Astrocyte of the spinal cord (primary cell): ENCODE results near the gene PRKCA.
A peak's percentile ranks its signal among the peaks of the same experiment; 100 is the strongest.

ENCODE experiments used
- DNase-seq: peaks from one replicate; pipeline ENCODE4 v3.0.0; 2011; ENCODE audit warnings: low read depth, low spot score
- H3K4me3 ChIP-seq: 2 replicates; pipeline ENCODE4 v1.5.1; 2011; ENCODE audit warnings: low read depth, mild to moderate bottlenecking, low read length, moderate library complexity
- in situ Hi-C: cut with HindIII; loops from 2 replicates; pipeline ENCODE4 v1.10.0; 2017; ENCODE audit warnings: low sequenced_read_pairs
- TF ChIP-seq, protein P1 (sequence below): IDR thresholded peaks from 2 replicates; pipeline ENCODE4 v1.5.1; 2012; ENCODE audit warnings: low read depth, mild to moderate bottlenecking, low read length, inconsistent platforms

The PRKCA gene

GRCh38 chr17:66713533-66714042, 411.2 kb downstream of the PRKCA start:
- DNase-seq, result no peak
- TF ChIP-seq, protein P1, sequence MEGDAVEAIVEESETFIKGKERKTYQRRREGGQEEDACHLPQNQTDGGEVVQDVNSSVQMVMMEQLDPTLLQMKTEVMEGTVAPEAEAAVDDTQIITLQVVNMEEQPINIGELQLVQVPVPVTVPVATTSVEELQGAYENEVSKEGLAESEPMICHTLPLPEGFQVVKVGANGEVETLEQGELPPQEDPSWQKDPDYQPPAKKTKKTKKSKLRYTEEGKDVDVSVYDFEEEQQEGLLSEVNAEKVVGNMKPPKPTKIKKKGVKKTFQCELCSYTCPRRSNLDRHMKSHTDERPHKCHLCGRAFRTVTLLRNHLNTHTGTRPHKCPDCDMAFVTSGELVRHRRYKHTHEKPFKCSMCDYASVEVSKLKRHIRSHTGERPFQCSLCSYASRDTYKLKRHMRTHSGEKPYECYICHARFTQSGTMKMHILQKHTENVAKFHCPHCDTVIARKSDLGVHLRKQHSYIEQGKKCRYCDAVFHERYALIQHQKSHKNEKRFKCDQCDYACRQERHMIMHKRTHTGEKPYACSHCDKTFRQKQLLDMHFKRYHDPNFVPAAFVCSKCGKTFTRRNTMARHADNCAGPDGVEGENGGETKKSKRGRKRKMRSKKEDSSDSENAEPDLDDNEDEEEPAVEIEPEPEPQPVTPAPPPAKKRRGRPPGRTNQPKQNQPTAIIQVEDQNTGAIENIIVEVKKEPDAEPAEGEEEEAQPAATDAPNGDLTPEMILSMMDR, result no peak
- in situ Hi-C loops, result no loop called here
- H3K4me3 ChIP-seq, result no peak overlapping the region

DNA sequence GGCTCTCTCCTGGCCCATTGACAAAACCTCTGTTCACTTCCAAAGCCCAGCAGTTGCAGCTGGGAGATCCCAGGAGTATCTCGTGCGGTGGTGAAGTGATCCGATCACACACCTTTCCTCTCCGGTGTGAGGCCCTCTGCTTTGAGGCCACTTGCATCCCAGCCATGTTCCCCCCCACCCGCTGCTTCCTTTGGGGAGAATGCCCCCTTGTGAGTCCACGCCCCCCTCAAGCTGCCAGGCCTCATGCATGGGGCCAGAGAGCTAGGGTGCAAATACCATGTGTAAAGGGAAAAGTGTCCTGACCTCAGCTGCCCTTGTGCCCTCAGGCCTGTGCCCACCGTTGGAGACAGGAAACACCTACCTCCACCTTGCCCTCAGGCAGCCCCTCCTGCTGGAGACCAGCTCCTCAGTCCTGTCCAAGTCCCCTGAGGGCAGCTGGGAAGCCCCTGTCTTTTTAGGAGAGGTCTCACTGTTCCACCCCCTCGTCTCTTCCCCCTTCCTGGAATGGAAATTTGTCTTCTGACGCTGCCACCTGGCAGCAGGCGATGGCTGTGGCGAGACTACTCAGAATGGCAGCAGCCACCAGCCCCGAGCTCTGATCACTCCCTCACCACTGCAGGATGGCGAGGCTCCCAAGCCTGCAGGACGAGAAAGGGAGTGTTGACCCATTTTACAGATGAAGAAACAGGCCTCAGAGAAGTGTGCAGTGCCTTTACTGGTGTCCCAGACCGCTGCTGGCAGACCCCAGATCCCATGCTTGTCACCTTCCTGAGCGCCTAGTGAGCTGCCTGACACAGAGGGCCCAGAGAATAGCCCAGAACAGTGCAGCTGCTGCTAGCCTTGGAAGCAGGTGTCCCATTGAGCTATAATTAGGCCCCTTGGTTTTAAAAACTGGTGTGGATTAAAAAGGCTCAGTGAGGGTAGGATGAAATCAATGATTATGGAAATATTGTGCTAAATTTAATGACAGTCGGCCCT, 411.9 kb downstream of the PRKCA start:
- TF ChIP-seq, protein P1, result no peak
- DNase-seq, result no peak
- in situ Hi-C loops, result no loop called here
- no peak overlapping the region for H3K4me3 ChIP-seq

GRCh38 chr17:66715076-66715675, 412.8 kb downstream of the PRKCA start:
- no peak overlapping the region for H3K4me3 ChIP-seq
- in situ Hi-C loops, result no loop called here
- TF ChIP-seq, protein P1, result no peak
- no peak for DNase-seq

- TF ChIP-seq, protein P1, result peak; percentile 71
- peak; percentile 74 for DNase-seq
- in situ Hi-C loops, result no loop called here
- H3K4me3 ChIP-seq, result no peak overlapping the region
Measured at GRCh38 chr17:66715745-66716156, 413.3 kb downstream of the PRKCA start.

GRCh38 chr17:66716236-66717026, 414.0 kb downstream of the PRKCA start:
- TF ChIP-seq, protein P1, result no peak
- DNase-seq, result peak; percentile 40
- in situ Hi-C loops, result no loop called here

GRCh38 chr17:66717641-66718058, 415.2 kb downstream of the PRKCA start:
- no peak overlapping the region for H3K4me3 ChIP-seq
- TF ChIP-seq, protein P1, result no peak
- in situ Hi-C loops, result no loop called here
- DNase-seq, result no peak

More at GRCh38 chr17:66716236-66717026, 414.0 kb downstream of the PRKCA start:
- H3K4me3 ChIP-seq, result no peak overlapping the region
